ENCODE data around the gene GCH1. TPM values are rescaled to one million over a fixed set of nuclear protein-coding genes. Genes with fewer than 3 reads are reported as not detected.

Gene GCH1
- total RNA-seq, 2 donors from 2014 or later: 2.8 to 16.1 TPM

DNA sequence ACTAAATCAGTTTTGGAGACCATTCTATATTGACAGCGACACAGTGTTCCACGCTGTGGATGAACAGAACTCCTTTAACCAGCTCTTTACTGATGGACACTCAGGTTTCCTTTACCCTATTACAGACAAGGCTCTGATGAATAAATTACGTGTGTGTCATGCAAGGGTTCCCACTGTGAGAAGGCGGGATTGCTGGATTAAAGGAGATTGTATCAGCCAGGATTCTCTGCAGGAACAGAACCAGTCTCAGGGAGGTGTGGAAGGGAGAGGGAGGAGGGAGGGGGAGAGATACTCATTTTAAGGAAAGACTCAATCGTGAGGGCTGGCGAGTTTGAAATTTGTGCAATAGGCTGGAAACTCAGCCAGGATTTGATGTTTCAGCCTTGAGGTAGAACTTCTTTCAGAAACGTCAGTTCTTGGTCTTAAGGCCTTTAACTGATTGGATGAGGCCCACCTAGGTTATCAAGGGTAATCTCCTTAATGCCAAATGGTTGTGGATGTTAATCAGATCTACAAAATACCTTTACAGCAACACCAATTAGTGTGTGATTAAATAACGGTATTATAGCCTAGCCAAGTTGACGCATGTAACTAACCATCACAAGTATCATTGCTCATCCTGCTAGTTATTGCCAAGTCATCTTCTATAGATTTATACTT, 104.0 kb downstream of the GCH1 start:
- no peaks in the 10 kb centered on the region for H3K27me3 ChIP-seq (replicated peaks; ENCODE audit: insufficient read depth)
- no peaks in the 10 kb centered on the region for H3K4me1 ChIP-seq (ENCODE audit: control insufficient read depth in 1 of 2, low read depth in 2 of 2)
- DNase-seq (ENCODE audit: low spot score) (no peak), ATAC-seq (ENCODE audit: insufficient number of reproducible peaks, low FRiP score, low read depth) (no peak)
- H3K36me3 ChIP-seq: no peaks in the 10 kb centered on the region
- H3K4me3 ChIP-seq: no peak overlapping the region
- H3K27ac ChIP-seq: no peak overlapping the region
- TF ChIP-seq, protein P1, sequence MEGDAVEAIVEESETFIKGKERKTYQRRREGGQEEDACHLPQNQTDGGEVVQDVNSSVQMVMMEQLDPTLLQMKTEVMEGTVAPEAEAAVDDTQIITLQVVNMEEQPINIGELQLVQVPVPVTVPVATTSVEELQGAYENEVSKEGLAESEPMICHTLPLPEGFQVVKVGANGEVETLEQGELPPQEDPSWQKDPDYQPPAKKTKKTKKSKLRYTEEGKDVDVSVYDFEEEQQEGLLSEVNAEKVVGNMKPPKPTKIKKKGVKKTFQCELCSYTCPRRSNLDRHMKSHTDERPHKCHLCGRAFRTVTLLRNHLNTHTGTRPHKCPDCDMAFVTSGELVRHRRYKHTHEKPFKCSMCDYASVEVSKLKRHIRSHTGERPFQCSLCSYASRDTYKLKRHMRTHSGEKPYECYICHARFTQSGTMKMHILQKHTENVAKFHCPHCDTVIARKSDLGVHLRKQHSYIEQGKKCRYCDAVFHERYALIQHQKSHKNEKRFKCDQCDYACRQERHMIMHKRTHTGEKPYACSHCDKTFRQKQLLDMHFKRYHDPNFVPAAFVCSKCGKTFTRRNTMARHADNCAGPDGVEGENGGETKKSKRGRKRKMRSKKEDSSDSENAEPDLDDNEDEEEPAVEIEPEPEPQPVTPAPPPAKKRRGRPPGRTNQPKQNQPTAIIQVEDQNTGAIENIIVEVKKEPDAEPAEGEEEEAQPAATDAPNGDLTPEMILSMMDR (IDR thresholded peaks at IDR 0.05): no peak
- H3K9me3 ChIP-seq: no peaks in the 10 kb centered on the region

DNA sequence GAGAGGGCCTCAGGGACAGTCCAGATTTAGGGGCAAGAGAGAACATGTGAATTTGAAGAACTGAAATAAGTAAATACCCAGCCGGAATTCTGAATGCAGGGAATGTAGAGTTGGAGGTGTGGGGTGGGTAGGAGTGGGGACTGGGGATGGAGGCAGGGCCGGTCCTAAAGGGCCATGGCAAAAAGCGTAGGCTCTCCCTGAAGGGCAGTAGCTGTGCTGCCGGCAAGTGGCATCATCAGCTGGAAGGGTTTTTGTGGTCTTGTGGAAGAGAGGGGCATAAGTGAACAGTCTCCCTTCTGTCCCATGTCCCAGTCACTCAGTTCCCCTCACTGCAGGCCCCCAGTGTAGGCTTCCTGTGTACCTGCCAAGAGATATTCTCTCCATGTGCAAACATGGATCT, 104.6 kb downstream of the GCH1 start:
- Histone ChIP-seq H3K27ac (no peak overlapping the region), H3K4me1 (ENCODE audit: control insufficient read depth in 1 of 2, low read depth in 2 of 2) (no peaks in the 10 kb centered on the region), H3K4me3 (no peak overlapping the region), H3K27me3 (replicated peaks; ENCODE audit: insufficient read depth) (no peaks in the 10 kb centered on the region), H3K36me3 (no peaks in the 10 kb centered on the region), H3K9me3 (no peaks in the 10 kb centered on the region)
- TF ChIP-seq, protein P1 (IDR thresholded peaks at IDR 0.05): no peak
- DNase-seq (ENCODE audit: low spot score): no peak
- ATAC-seq (ENCODE audit: insufficient number of reproducible peaks, low FRiP score, low read depth): no peak

DNA sequence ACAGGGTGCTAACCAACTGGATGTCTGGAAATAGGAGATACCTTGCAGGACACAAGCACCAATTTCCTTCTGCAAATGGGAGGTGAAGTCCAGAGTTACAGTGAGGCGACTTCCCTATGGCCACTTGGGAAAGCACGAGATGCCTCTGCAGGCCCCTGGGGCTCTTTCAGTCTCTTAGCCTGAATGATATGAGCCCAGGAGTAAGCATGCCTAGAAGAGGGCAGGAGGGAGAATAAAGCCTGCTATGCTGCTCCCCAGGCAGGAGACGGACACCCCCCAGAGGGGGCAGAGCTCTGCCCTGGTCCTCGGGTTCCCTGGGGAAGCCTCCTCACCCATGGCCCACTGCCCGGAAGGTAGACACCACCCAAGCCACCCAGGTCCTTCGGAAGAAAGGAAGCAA, 105.1 kb downstream of the GCH1 start:
- no peaks in the 10 kb centered on the region for H3K9me3 ChIP-seq
- no peak for DNase-seq (ENCODE audit: low spot score)

DNA sequence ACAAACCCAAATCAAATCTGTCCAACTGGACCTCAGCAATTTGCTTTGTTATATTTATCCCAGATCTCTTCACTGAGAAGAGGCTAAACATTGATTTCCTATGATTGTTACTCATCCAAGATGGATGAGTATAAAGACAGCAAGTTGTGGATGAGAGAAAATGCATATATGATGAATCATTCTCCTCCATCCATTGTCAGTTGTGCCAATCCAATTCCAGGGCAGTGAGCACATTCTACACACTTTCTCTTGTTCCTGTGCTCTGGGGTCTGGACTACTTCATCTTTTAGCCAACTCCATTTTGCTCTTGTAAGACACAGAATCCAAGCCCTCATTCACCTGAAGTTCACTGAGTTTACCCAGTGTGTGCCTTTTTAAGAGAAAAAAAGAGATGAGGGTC, 105.7 kb downstream of the GCH1 start:
- Histone ChIP-seq H3K36me3 (no peaks in the 10 kb centered on the region), H3K4me3 (no peak overlapping the region), H3K4me1 (ENCODE audit: control insufficient read depth in 1 of 2, low read depth in 2 of 2) (no peaks in the 10 kb centered on the region), H3K27me3 (replicated peaks; ENCODE audit: insufficient read depth) (no peaks in the 10 kb centered on the region), H3K27ac (no peak overlapping the region), H3K9me3 (no peaks in the 10 kb centered on the region)
- ATAC-seq (ENCODE audit: insufficient number of reproducible peaks, low FRiP score, low read depth) (no peak), DNase-seq (ENCODE audit: low spot score) (no peak)
- TF ChIP-seq, protein P1 (IDR thresholded peaks at IDR 0.05): no peak

More for the DNA sequence above, 105.1 kb downstream of the GCH1 start:
- Histone ChIP-seq H3K27ac (no peak overlapping the region), H3K36me3 (no peaks in the 10 kb centered on the region), H3K4me1 (ENCODE audit: control insufficient read depth in 1 of 2, low read depth in 2 of 2) (no peaks in the 10 kb centered on the region), H3K27me3 (replicated peaks; ENCODE audit: insufficient read depth) (no peaks in the 10 kb centered on the region), H3K4me3 (no peak overlapping the region)
- TF ChIP-seq, protein P1 (IDR thresholded peaks at IDR 0.05): no peak
- ATAC-seq (ENCODE audit: insufficient number of reproducible peaks, low FRiP score, low read depth): no peak

DNA sequence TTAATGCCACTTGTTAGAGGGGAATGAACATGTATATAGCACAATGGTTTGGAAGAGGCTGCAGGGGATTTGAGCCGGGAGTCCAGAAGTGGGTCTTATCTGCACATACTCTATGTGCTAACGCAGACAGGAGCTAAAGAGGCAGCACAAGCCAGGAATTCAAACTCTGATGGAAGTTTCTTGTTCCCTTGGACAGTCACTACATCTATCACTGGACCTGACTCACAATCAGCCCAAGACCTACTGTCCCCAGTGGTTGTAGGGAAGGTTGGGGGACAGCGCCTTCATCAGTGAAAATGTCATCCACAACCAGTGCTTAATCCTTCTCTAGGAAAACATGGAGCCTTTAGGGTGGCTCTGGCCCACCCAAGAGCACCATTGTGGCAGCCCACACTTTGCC, 107.8 kb downstream of the GCH1 start:
- no peaks in the 10 kb centered on the region for H3K9me3 ChIP-seq
- H3K4me1 ChIP-seq (ENCODE audit: control insufficient read depth in 1 of 2, low read depth in 2 of 2): no peaks in the 10 kb centered on the region
- ATAC-seq (ENCODE audit: insufficient number of reproducible peaks, low FRiP score, low read depth): no peak
- H3K4me3 ChIP-seq: no peak overlapping the region
- peaks cover 3% of the 10 kb centered on the region for H3K36me3 ChIP-seq
- no peak for DNase-seq (ENCODE audit: low spot score)
- H3K27me3 ChIP-seq (replicated peaks; ENCODE audit: insufficient read depth): no peaks in the 10 kb centered on the region
- H3K27ac ChIP-seq: no peak overlapping the region
- TF ChIP-seq, protein P1 (IDR thresholded peaks at IDR 0.05): no peak
